ENCODE measurements around the gene MS4A10.

MS4A10 gene

GRCh38 chr11:60762851-60763691 lies 22.1 kb upstream of the MS4A10 start:
- H3K27ac ChIP-seq = no peak overlapping the region
- TF ChIP-seq Cebpa-rat (IDR thresholded peaks at IDR 0.05) = no peak

DNA sequence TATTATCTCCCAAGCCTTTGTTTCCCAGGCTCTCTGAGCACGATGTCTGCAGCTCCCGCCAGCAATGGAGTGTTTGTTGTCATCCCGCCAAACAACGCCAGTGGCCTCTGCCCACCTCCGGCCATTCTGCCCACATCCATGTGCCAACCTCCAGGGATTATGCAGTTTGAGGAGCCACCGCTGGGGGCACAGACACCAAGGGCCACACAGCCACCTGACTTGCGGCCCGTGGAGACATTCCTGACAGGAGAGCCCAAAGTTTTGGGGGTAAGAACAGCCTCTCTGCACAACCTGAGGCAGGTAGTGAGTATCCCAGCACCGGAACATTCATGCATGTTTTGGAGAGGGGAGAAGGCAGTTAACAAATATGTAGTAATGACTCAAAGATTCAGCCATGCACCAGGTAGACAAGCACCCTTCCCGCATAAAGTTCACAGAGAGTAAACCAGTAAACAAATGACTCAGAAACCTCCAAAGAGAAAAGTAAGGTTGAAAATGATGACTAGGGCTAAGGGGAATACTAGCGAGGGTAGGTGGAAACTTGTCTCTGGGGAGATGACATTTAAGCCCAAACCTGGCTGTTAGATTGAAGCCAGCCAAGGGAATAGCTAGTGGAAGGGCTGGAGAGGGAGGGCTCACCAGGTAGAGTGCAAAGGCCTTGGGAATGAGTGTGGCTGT lies 21.3 kb upstream of the MS4A10 start:
- Histone ChIP-seq H3K27me3 (peaks cover 0 to 9% (median 0%) of the 10 kb centered on the region in 11 experiments; a peak in 5 of 22 replicates), H3K4me3 (no peak overlapping the region), H3K4me2 (peak overlapping the region in 2 of 11 experiments; percentile 35 to 42; a peak in 1 of 22 replicates), H3K27ac (no peak overlapping the region), H3K9me3 (replicated peaks in 1 of 11) (no peaks in the 10 kb centered on the region), H3K9ac (no peak overlapping the region), H3K36me3 (no peaks in the 10 kb centered on the region), H4K20me1 (peaks cover 0 to 9% (median 0%) of the 10 kb centered on the region in 11 experiments; a peak in 1 of 22 replicates), H3K4me1 (peaks cover 23 to 34% (median 28%) of the 10 kb centered on the region in 10 experiments)
- no peak for TF ChIP-seq Cebpa-rat (IDR thresholded peaks at IDR 0.05)

More at GRCh38 chr11:60762851-60763691, 22.1 kb upstream of the MS4A10 start:
- peaks cover 0 to 17% (median 0%) of the 10 kb centered on the region in 11 experiments; a peak in 5 of 22 replicates for H3K27me3 ChIP-seq
- no peak overlapping the region for H3K9ac ChIP-seq
- H3K36me3 ChIP-seq = no peaks in the 10 kb centered on the region
- peaks cover 23 to 36% (median 27%) of the 10 kb centered on the region in 10 experiments for H3K4me1 ChIP-seq
- peak overlapping the region in 8 of 11 experiments; percentile 2 to 42 (median 36); a peak in 12 of 22 replicates for H3K4me2 ChIP-seq
- H3K4me3 ChIP-seq = no peak overlapping the region
- no peaks in the 10 kb centered on the region for H3K9me3 ChIP-seq (replicated peaks in 1 of 11)
- peaks cover 0 to 9% (median 0%) of the 10 kb centered on the region in 11 experiments; a peak in 1 of 22 replicates for H4K20me1 ChIP-seq

GRCh38 chr11:60764879-60765278 lies 20.3 kb upstream of the MS4A10 start:
- no peaks in the 10 kb centered on the region for H3K9me3 ChIP-seq (replicated peaks in 1 of 11)
- H3K36me3 ChIP-seq = no peaks in the 10 kb centered on the region
- no peak overlapping the region for H3K4me2 ChIP-seq
- no peak overlapping the region for H3K4me3 ChIP-seq
- no peak for TF ChIP-seq Cebpa-rat (IDR thresholded peaks at IDR 0.05)
- H3K27me3 ChIP-seq = peaks cover 0 to 5% (median 0%) of the 10 kb centered on the region in 11 experiments; a peak in 5 of 22 replicates
- peaks cover 0 to 4% (median 0%) of the 10 kb centered on the region in 11 experiments; a peak in 1 of 22 replicates for H4K20me1 ChIP-seq
- peaks cover 12 to 24% (median 18%) of the 10 kb centered on the region in 10 experiments for H3K4me1 ChIP-seq
- no peak overlapping the region for H3K27ac ChIP-seq
- no peak overlapping the region for H3K9ac ChIP-seq

GRCh38 chr11:60765355-60765754 lies 19.8 kb upstream of the MS4A10 start:
- peaks cover 0 to 4% (median 0%) of the 10 kb centered on the region in 11 experiments; a peak in 4 of 22 replicates for H3K27me3 ChIP-seq

DNA sequence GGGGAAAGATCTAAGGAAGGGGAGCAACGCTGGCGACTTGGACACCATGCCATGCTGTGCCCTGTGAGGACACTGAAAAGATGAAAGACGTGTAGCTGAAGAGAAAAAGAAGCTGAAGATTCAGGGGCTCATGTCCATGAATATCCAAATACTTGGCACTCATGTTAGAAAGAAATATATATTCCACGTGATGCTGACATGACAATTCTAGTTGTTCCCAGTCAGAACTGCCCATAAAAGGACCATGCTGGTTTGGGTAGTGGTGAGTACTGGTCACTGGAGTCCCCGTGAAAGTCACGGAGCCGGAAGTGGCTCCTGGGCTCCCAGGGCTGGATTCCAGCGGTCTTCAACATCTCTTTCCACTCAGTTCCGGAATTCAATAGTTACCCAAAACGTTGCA lies 18.6 kb upstream of the MS4A10 start:
- Histone ChIP-seq H4K20me1 (no peaks in the 10 kb centered on the region), H3K4me2 (no peak overlapping the region), H3K9ac (no peak overlapping the region), H3K4me3 (no peak overlapping the region), H3K9me3 (replicated peaks in 1 of 11) (no peaks in the 10 kb centered on the region), H3K27me3 (no peaks in the 10 kb centered on the region), H3K4me1 (peaks cover 5 to 19% (median 10%) of the 10 kb centered on the region in 10 experiments; a peak in 17 of 20 replicates), H3K27ac (no peak overlapping the region), H3K36me3 (no peaks in the 10 kb centered on the region)
- no peak for TF ChIP-seq Cebpa-rat (IDR thresholded peaks at IDR 0.05)

More at GRCh38 chr11:60765355-60765754, 19.8 kb upstream of the MS4A10 start:
- Histone ChIP-seq H3K4me3 (no peak overlapping the region), H3K4me1 (peaks cover 7 to 19% (median 13%) of the 10 kb centered on the region in 10 experiments; a peak in 18 of 20 replicates), H3K9ac (no peak overlapping the region), H3K4me2 (no peak overlapping the region), H3K9me3 (replicated peaks in 1 of 11) (no peaks in the 10 kb centered on the region), H3K36me3 (no peaks in the 10 kb centered on the region), H3K27ac (no peak overlapping the region), H4K20me1 (no peaks in the 10 kb centered on the region)
- TF ChIP-seq Cebpa-rat (IDR thresholded peaks at IDR 0.05) = no peak

DNA sequence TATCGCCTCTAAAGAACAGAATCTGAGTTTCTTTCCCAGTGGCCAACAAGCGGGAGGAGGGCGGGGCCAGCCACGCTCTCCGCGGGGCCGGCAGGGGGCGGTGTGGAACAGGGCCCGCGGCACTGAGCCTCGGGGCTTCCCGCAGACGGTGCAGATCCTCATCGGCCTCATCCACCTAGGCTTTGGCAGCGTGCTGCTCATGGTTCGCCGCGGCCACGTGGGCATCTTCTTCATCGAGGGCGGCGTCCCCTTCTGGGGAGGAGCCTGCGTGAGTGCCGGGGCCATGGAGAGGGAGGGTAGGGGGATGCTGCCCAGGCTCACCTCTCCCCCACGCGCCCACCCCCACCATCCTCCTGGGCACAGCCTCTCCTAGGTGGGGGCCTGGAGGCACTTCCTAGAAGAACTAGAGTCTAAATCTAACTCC lies 17.7 kb upstream of the MS4A10 start:
- Histone ChIP-seq H4K20me1 (no peaks in the 10 kb centered on the region), H3K4me1 (peaks cover 0 to 28% (median 18%) of the 10 kb centered on the region in 10 experiments; a peak in 16 of 20 replicates), H3K36me3 (no peaks in the 10 kb centered on the region), H3K9ac (no peak overlapping the region), H3K27ac (no peak overlapping the region), H3K4me2 (no peak overlapping the region), H3K9me3 (replicated peaks in 1 of 11) (no peaks in the 10 kb centered on the region), H3K4me3 (no peak overlapping the region), H3K27me3 (no peaks in the 10 kb centered on the region)
- TF ChIP-seq Cebpa-rat (IDR thresholded peaks at IDR 0.05) = no peak

DNA sequence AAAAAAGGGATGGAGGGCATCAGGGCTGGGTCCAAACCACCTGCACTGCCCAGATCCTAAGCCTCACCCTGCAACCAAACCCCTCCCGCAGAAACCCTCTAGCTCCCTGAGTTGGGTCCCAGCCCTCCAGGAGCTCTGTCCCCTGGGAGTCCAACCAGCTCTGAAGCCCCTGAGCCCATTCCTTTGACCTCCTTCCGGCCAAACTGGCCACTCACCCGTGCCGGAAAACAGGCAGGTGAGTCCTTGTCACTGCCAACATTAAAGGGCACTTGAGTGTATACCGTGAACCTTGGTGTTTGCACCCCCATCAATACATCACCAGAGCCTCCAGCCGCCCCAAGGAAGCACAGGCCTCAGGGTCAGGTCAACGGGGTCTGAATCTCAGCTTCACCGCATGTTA lies 16.9 kb upstream of the MS4A10 start:
- TF ChIP-seq Cebpa-rat (IDR thresholded peaks at IDR 0.05) = no peak
- Histone ChIP-seq H3K4me2 (no peak overlapping the region), H3K9ac (no peak overlapping the region), H4K20me1 (no peaks in the 10 kb centered on the region), H3K27me3 (no peaks in the 10 kb centered on the region), H3K4me1 (peaks cover 4 to 28% (median 21%) of the 10 kb centered on the region in 10 experiments; a peak in 19 of 20 replicates), H3K27ac (no peak overlapping the region), H3K9me3 (replicated peaks in 1 of 11) (no peaks in the 10 kb centered on the region), H3K36me3 (no peaks in the 10 kb centered on the region), H3K4me3 (no peak overlapping the region)

GRCh38 chr11:60769273-60769672 lies 15.9 kb upstream of the MS4A10 start:
- TF ChIP-seq Cebpa-rat (IDR thresholded peaks at IDR 0.05) = no peak
- Histone ChIP-seq H3K36me3 (no peaks in the 10 kb centered on the region), H4K20me1 (no peaks in the 10 kb centered on the region), H3K9ac (no peak overlapping the region), H3K4me1 (peaks cover 4 to 36% (median 29%) of the 10 kb centered on the region in 10 experiments; a peak in 19 of 20 replicates), H3K4me2 (no peak overlapping the region), H3K27me3 (no peaks in the 10 kb centered on the region), H3K4me3 (no peak overlapping the region), H3K27ac (no peak overlapping the region), H3K9me3 (replicated peaks in 1 of 11) (no peaks in the 10 kb centered on the region)

GRCh38 chr11:60769811-60770210 lies 15.3 kb upstream of the MS4A10 start:
- TF ChIP-seq Cebpa-rat (IDR thresholded peaks at IDR 0.05) = no peak
- Histone ChIP-seq H3K9me3 (replicated peaks in 1 of 11) (no peaks in the 10 kb centered on the region), H4K20me1 (no peaks in the 10 kb centered on the region), H3K9ac (no peak overlapping the region), H3K27me3 (no peaks in the 10 kb centered on the region), H3K4me2 (no peak overlapping the region), H3K36me3 (no peaks in the 10 kb centered on the region), H3K4me1 (peaks cover 4 to 42% (median 34%) of the 10 kb centered on the region in 10 experiments; a peak in 19 of 20 replicates), H3K4me3 (no peak overlapping the region), H3K27ac (no peak overlapping the region)

Measured in BLaER1 treated with 17β-estradiol and CSF1 and Interleukin-3, amounts not matched to agents 10 nM and 100 nM (cell line).